ENCODE measurements around the gene NHLRC4.
A peak's percentile ranks its signal among the peaks of the same experiment; 100 is the strongest.

The NHLRC4 gene

DNA sequence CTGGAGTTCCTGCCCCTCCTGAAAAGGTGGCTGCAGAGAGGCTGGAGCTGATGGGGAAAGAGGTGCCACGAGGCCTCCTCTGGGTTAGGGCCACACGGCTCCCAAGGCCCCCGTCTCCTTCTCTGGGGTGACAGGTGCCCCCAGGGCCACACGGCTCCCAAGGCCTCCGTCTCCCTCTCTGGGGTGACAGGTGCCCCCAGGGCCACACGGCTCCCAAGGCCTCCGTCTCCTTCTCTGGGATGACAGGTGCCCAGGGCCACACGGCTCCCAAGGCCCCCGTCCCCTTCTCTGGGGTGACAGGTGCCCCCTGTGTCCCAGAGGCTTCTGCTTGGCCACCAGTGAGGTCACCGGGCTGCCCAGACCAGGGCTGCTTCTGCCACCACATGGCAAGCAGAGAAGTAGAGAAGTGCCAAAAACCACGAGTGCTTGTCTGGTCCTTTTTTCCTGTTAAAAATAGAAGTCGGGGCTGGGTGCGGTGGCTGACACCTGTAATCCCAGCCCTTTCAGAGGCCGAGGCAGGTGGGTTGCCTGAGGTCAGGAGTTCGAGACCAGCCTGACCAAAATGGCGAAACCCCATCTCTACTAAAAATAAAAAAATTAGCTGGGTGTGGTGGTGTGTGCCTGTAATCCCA, 35.2 kb upstream of the NHLRC4 start:
- no peak for DNase-seq

- no peak for DNase-seq
Measured at GRCh38 chr16:533391-534123, 33.2 kb upstream of the NHLRC4 start.

- DNase-seq: no peak
Measured at GRCh38 chr16:534135-534534, 32.7 kb upstream of the NHLRC4 start.

DNA sequence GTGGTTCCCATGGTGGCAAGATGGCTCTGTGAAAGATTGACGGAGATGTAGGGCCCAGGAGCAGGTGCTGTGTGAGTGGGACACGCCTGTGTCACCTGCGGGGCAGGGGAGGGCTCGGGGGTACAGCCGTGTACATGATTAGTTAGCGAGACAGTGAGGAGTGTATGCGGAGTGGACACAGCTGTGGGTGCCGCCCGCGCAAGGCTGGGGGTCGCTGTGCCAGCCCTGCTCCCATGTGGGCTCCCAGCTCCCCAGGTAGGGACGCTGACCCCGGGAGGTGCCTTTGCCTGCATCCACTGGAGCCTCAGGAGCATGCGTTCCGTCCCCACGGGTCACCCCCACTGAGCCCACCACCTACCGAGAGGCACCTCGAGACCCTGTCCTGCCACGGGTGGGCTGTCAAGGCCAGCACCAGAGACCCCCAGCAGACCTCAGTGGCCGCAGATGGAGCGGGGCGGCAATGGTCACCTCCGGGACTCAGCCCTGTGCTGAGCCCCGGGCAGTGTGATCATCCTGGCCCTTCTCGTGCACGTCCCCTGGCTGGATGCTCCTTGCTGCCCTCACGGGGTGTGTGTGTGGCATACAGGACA, 31.9 kb upstream of the NHLRC4 start:
- no peak for DNase-seq

- DNase-seq: no peak
Measured at GRCh38 chr16:535446-536405, 31.1 kb upstream of the NHLRC4 start.

- DNase-seq: no peak
Measured at GRCh38 chr16:536746-537145, 30.1 kb upstream of the NHLRC4 start.

GRCh38 chr16:537415-538335, 29.1 kb upstream of the NHLRC4 start:
- DNase-seq: no peak

DNA sequence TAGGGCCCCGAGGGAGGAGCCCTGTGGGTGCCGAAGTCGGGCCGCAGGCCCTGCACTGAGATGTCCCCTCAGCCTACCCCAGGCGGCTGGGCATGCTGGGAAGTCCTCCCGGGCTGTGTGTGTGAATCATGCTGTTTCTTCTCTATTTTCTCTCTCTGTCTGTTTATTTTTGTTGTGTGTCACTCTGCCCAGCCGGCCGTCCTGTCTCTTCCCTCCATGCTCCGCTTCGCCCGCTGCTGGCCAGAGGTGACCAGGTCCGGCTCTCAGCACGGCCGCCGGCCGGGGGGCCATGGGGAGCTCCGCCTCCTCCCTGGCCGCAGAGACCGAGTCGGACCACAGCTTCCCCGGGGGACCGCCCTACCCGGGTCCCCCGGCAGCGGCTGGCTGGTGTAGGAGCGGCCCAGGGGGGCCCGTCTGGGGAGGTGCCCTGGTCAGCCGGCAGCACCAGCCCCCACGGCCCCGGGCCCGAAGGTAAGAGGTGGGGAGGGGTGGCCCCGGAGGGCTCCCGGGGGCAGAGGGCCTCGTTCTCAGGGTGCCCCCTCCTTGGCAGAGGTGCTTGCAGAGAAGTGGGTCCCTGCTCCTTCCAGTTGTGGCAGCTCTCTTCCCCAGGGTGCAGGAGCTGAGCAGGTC, 26.8 kb upstream of the NHLRC4 start:
- DNase-seq: no peak

GRCh38 chr16:540645-541340, 26.0 kb upstream of the NHLRC4 start:
- DNase-seq: no peak

GRCh38 chr16:543301-544164, 23.3 kb upstream of the NHLRC4 start:
- no peak for DNase-seq

DNA sequence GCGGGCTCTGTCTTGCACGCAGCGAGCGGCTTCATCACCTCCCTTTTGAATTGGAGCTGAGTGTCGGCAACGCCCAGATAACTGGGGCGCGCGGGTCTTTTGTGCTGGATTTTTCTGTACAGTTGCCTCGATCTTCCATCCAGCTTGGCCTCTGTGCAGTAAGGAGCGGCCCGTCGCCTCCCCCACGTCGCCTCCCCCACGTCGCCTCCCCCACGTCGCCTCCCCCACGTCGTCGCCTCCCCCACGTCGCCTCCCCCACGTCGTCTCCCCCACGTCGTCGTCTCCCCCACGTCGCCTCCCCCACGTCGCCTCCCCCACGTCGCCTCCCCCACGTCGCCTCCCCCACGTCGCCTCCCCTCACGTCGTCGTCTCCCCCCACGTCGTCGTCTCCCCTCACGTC, 22.3 kb upstream of the NHLRC4 start:
- DNase-seq: no peak

DNA sequence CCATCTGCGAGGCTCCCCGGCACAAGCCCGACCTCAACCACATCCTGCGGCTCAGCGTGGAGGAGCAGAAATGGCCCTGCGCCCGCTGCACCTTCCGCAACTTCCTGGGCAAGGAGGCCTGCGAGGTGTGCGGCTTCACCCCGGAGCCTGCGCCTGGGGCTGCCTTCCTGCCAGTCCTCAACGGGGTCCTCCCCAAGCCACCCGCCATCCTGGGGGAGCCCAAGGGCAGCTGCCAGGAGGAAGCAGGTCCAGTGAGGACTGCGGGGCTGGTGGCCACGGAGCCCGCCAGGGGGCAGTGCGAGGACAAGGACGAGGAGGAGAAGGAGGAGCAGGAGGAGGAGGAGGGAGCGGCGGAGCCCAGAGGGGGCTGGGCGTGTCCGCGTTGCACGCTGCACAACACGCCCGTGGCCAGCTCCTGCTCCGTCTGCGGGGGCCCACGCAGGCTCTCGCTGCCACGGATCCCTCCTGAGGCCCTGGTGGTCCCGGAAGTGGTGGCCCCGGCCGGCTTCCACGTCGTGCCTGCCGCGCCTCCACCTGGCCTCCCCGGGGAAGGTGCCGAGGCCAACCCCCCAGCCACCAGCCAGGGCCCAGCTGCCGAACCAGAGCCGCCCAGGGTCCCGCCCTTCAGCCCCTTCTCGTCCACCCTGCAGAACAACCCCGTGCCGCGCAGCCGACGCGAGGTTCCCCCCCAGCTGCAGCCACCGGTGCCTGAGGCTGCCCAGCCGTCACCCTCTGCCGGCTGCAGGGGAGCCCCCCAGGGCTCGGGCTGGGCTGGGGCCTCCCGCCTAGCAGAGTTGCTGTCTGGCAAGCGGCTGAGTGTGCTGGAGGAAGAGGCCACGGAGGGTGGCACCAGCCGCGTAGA, 19.7 kb upstream of the NHLRC4 start:
- DNase-seq: peak; percentile 43 to 72

DNA sequence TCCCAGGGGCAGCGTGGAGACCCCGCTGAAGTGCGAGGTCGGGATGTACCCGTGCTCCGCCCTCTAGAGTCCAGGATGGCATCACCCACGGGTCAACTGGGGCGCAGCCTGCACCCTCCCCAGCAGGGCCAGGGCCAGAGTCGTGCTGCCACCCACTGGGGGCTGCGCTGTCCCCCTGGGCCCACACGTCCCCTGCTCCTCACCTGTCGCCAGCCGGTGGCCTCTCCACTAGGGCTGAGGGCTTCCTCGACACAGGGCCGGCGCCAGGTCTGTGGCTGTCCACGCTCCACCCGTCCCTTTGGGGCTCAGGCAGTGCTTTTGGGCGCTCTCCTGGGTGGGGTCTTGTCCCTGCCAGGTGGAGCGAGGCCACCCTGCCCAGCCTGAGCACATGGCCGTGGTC, 18.2 kb upstream of the NHLRC4 start:
- DNase-seq: no peak

DNA sequence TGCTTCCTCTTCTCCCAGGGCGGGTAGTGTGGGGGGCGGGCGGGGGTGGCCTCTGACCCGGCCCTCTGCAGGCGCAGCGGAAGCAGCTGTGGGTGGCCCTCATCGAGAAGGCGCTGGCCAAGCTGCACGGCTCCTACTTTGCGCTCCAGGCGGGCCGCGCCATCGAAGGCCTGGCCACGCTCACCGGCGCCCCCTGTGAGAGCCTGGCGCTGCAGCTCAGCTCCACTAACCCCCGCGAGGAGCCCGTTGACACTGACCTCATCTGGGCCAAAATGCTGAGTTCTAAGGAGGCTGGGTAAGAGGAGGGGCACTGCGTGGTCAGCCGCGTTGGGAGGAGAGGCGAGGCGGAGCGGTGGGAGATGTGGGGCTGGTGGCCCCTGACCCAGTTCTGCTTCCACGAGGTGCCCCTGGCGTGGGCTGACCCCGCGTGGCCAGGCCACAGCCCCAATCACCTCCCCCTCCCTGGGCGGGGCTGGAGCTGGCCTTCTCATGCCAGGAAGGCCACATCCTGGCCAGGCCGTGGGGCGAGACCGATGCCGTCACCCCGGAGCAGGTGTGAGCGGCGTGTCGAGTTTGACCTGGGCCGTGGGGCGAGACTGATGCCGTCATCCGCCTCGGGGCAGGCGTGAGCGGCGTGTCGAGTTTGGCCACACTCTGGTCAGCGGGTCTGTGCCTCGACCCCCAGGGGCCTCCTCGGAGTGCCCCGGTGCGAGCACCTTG, 17.1 kb upstream of the NHLRC4 start:
- no peak for DNase-seq

DNA sequence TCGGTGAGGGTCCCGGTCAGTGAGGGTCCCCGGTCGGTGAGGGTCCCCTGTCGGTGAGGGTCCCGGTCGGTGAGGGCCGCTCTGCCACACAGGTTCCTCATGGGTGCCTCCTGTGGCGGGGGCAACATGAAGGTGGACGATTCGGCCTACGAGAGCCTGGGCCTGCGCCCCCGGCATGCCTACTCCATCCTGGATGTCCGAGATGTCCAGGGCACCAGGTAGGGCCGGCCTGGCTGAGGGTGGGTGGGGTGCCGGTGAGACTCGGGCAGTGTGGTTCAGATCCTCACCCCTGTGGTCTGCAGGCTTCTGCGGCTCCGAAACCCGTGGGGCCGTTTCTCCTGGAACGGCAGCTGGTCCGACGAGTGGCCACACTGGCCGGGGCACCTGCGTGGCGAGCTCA, 15.6 kb upstream of the NHLRC4 start:
- DNase-seq: no peak

DNA sequence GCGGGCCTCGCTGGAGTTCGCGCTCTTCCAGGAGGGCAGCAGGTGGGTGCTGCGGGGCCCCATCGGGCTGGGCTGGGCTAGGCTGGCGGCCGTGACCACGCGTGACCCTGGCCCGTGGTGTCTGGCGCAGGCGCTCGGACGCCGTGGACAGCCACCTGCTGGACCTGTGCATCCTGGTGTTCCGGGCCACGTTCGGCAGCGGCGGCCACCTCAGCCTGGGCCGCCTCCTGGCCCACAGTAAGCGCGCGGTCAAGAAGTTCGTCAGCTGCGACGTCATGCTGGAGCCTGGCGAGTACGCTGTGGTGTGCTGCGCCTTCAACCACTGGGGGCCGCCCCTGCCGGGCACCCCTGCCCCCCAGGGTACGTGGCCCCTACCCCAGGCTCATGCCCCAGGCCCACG, 14.6 kb upstream of the NHLRC4 start:
- no peak for DNase-seq

DNA sequence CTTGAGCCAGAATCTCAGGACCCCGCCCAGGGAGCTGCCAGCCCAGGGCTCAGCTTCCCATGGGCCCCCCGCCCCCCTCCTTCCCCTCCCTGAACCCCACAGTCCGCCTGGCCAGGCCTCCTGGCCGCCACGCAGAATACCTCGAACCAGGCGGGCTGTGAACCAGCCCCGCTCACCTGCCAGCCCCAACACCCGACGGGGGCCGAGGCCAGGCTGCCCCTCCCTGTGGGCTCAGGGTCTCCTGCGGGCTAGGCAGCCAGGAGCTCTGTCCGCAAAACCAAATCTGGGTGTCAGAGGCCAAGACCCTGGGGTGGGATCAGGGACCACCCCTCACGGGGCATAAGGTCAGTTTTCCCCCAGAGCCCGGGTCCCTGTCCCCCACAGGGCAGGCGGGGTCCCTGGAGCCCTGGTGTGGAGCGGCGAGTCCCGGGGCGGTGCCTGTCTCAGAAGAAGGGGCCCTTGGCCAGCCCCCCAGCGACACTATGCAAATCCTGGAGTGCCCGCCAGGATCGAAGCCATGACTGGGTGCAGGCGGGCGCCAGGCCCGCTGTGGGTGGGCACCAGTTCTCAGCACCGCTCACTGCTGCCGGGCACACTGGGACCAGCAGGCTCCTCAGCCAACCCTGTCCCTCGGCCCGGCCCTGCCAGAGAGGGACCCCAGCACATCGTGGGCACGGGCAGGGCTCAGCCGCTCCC, 13.1 kb upstream of the NHLRC4 start:
- no peak for DNase-seq

- DNase-seq: no peak
Measured at GRCh38 chr16:554297-554621, 12.5 kb upstream of the NHLRC4 start.

Measured in cerebellar nuclear complex (tissue), 1 donor.